GM08714 (cell line): ENCODE results near the gene ABCF2.

Experiments used
- H3K4me3 ChIP-seq: fragments of 200-500 bp; sonication (Bioruptor generic); 2 replicates; pipeline ENCODE4 v1.5.1; 2014; ENCODE audit warnings: mild to moderate bottlenecking, low read length, inconsistent platforms
- ZNF274 ChIP-seq: IDR thresholded peaks from 2 replicates; pipeline ENCODE4 v1.6.1; 2012; ENCODE audit warnings: mild to moderate bottlenecking, low read depth, low read length

ABCF2 gene

DNA sequence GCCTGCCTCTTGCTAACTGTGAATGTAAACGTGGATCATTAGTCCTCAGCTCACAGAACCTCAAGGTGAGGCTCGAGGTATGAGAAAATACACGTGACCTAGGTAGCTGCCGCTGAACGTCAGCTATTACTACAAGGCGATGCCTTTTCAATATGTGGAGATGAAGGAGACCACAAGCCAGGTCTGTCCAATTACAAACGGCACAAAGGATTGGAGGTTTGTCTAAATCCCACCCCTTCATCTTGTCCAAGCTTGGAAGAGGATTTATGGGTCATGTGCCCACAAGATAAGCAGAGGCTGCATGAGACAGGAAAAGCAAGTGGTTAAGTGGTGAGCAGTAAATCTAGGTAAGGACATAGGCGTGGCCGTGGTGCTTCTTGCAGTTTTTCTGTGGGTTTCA, 20.1 kb downstream of the ABCF2 start:
- TF ChIP-seq ZNF274 = no peak
- no peak overlapping the region for H3K4me3 ChIP-seq

DNA sequence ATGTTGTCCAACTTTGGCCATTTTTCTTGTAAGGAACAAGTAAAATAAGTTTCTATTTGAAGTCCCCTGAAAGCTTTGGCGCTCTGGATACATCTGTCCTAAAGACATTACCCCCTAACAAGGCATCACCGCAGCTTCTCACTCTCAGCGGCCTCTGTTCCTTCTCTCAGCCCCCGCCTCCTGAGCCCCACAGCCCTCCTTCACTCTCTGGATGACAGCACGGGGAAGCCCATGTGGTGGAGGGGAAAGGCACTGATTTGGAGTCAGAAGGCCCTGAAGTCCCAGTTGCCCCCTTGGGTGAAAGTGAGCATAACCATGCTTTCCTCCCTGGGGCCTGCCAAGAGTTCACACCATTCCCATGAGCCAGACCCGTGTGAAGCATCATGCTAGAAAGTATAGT, 21.3 kb downstream of the ABCF2 start:
- H3K4me3 ChIP-seq = no peak overlapping the region
- no peak for TF ChIP-seq ZNF274

DNA sequence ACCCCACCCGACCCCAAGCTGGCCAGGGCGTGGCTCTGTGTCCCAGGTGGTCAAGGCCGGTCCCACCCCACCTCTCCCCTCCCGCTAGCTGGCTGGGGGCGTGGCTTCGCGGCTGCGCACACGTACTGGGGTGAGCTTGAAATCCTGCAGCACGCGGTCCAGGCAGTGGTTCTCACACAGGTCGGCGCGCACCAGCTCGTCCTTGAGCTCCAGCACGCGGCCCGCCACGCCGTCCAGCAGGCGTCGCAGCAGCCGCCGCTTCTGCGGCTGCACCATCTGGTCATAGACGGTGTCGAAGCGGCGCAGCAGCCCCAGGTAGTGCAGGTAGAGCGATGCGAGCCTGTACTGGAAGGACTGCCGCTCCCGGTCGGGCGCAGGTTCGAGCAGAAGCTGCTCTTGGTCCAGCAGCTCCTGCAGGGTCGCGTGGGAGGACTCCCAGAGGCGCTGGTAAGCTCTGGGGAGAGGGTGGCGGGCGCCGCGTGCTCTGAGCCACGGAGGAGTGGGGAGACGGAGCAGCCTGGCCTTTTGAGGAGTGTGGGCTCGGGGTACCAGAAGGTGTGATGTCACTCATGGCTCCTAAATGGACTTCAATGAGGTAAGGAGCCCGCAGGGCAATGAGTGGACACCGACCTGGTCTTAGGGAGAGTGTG, 22.5 kb downstream of the ABCF2 start:
- TF ChIP-seq ZNF274 = no peak

DNA sequence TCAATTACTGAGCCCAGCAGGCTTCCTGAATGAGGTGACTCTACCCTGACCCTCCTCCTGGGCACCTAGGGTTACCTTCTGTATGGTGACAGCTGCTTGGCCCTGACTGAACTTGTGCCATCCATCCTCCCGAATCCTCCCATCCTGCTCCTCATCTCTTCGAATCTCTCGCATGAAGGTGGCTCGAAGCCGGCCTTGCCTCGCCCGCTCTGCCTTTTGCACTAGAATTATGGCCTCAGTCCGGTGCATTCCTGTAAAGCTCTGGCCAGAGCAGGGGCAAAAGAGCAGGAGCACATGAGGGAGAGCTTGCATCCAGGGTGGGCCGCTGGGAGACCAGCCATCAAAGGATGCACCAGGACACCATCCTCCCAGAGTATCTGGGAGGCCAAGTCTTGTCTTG, 24.2 kb downstream of the ABCF2 start:
- TF ChIP-seq ZNF274 = no peak
- no peak overlapping the region for H3K4me3 ChIP-seq

More for the DNA sequence above, 22.5 kb downstream of the ABCF2 start:
- no peak overlapping the region for H3K4me3 ChIP-seq

DNA sequence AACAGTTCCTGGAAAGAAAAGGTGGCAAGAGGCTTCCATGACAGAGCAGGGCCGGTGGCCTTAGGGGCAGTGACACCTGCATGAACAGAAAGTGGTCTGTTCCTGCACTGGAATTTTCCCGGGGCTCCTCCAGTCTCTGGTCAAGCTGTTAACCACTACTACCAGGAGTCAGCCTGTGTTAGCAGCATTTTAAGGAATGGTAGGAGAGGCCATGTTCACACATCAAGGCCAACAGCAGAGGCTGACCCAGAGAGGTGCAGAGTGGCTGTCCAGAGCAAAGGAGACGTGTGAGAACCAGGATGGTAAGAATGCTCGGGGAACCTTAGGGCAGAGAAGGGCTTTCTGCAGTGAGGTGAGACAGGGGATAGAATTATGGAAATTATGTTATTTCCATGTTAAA, 25.3 kb downstream of the ABCF2 start:
- no peak overlapping the region for H3K4me3 ChIP-seq
- TF ChIP-seq ZNF274 = no peak

DNA sequence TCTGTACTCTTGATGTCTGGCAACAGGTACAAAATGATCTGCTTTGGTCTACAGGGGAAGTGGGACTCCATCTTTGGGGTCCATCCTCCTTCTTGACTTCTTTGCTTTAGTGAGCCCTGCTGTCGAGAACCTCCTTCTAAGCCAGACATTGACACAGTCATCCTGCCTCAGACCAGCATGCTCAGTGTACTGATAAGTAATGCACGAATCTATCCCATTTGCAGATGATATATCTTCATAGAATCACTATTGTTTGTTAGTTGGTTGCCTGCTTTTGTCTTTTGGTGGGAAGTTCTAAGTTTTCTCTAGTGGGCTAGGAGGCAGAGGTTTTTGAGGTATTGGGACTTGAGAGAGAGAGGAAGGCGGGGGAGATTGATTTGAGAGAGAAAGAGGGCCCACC, 25.7 kb downstream of the ABCF2 start:
- H3K4me3 ChIP-seq = no peak overlapping the region
- no peak for TF ChIP-seq ZNF274

DNA sequence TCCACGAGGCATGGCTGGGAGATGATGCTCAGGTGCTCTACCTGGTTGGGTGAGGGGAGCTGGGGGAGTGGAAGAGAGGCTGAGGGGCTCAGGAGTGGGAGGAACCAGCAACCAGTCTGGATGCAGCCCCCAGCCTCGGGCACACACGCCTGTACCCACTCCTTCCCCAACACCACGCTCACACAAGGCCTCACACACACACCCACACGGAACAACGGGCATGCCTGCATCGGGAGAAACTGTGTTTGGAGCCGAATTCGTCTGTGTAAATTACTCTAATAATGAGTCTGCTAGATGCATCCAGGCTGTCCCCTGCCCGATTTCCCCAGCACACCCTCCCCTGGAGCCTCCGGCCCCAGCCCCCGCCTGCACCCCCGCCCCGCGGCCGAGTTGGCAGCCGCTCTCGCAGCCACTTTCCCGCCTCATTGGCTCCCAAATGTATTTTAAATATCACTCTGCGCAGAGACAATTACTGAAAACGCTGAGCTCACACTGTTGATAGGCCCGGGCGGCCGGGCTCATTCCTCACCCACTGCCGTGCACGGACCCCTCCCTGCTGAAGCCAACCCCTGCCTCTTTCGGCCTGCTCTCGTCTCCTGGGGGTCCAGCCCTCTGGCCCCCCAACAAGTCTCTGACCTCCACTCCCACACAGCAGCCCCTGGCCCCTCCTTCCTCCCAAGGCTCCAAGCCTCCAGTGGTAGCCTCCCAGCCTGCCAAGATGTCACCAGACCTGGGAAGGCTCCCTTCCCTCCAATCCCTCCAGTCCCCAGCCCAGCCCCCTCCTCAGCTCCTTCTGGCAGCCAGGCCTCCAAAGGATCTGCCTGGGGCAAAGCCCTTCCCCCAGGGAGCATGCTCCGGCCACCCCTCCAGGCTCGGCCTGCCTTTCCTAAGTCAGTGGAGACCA, 27.8 kb downstream of the ABCF2 start:
- TF ChIP-seq ZNF274 = no peak
- no peak overlapping the region for H3K4me3 ChIP-seq

DNA sequence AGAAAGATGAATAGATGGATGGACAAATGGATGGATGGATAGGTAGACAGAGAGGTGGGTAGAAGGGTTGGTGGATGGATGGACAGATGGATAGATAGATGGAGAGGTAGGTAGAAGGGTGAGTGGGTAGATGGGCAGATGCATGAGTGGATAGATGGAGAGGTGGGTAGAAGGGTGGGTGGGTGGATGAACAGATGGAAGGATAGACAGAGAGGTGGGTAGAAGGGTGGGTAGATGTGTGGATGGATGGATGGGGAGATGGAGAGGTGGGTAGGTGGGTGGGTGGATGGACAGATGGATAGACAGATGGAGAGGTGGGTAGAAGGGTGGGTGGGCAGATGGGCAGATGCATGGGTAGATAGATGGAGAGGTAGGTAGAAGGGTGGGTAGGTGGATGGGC, 29.1 kb downstream of the ABCF2 start:
- no peak for TF ChIP-seq ZNF274
- no peak overlapping the region for H3K4me3 ChIP-seq

DNA sequence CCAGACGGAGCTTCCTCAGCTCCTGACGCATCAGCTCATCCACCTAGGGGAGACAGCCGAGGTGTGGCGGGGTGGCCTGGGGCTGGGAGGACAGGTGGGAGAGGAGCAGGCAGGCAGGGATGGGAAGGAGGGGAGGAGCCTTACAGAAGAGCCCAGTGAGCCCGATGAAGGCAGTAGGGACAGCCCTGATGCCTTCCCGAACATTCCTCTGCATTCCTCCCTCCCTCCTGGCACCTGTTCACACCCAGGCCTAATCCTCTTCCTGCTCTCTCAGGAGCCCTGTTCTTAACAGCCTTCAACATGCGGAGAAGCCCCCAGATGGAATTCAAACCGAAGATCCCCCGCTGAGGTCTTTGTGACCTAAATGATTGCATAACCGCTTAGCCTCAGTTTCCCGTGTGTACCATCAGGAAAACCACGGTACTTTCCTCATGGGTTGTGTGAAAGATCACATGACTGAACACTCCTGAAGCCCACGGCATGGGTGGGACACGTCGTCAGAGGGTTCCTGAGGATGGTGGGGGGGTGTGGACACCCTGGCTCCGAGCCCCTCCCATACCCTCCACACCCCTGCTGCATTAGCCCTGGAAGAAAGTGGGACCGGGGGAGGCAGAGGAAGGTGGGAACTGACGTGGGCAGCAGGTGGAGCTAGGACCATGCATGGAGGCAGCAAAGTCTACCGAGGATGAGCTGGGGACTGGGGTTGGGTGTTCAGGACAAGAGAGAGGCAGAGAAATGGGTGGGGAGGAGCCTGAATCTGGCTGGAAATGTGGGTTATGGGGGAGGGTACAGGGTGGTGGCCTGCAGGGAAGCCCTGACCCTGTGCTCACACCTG, 31.2 kb downstream of the ABCF2 start:
- TF ChIP-seq ZNF274 = no peak
- no peak overlapping the region for H3K4me3 ChIP-seq

DNA sequence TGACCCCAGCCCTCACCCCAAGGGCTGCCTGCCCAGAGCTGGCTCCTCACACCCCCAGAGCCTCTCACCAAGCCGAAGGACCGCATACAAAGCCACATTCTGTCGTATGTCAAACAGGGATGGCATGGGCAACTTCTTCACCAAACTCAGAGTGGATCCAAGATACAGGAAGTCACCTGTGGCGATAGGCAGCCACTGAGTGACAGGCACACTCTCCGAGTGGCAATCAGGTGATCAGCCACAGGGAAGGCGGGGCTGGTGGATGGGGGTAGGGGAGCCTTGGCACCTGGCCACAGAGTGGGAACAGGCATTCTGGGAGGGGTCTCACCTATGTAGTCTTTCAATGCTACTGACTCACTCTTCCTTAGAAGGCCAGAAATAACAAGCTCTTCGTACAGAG, 32.8 kb downstream of the ABCF2 start:
- H3K4me3 ChIP-seq = no peak overlapping the region
- no peak for TF ChIP-seq ZNF274

DNA sequence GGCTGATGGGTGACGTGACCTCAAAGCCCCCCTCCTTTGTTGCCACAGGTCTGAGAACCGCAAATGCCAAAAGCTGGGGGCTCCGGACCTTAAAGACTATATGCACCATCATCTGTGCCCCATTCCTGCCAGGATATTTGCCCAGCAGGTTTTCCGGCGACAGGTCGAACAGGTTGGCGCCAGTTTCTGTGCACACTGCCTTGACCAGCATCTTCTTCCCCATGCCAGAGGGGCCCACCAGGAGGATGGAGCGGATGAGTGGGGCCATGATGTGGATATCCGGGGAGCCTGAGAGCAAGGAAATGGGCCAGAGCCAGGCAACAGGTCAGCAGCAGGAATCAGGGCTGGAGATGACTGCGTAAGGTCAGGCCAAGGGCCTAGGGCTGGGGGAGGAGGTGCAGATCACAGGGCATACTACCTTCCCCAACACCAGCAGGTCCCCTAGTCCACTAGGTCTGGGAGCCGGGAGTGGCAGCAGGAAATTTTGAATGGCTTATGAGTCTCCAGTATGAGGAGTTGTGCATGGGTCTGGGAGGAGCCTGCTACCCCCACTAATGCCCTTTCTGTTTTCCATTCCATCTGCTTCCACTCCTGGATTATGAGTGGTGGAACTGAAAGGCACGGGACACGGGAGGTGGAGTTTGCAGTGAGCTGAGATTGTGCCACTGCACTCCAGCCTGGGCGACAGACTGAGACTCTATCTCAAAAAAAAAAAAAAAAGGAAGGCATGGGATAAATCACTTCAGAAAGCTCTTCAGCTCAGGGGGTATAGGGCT, 33.6 kb downstream of the ABCF2 start:
- no peak for TF ChIP-seq ZNF274
- no peak overlapping the region for H3K4me3 ChIP-seq

DNA sequence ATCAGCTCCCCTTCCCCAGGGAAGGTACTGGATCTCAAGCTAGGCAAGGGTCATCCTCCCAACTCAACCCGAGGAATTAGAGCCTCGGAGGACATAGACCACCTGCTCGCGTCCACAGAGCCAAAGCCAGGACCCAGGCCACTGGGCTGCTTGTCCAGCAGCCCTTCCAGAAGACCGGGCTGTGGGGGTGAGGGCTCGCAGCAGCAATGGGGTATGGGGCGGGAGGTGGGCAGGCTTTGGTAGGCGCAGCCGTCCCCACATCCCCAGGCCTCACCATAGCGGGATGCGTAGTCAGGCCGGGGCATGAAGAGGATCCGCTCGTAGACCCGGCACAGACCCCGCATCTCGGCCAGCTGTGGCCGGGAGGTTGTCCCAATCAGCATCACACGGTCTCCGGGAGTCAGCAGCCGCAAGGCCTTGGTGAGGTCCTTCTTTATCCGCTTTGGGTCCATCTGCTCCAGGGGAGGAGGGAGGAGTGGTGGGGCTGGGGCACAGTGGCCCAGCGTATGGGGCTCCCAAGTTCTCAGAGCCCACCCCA, 34.9 kb downstream of the ABCF2 start:
- H3K4me3 ChIP-seq = no peak overlapping the region
- no peak for TF ChIP-seq ZNF274

DNA sequence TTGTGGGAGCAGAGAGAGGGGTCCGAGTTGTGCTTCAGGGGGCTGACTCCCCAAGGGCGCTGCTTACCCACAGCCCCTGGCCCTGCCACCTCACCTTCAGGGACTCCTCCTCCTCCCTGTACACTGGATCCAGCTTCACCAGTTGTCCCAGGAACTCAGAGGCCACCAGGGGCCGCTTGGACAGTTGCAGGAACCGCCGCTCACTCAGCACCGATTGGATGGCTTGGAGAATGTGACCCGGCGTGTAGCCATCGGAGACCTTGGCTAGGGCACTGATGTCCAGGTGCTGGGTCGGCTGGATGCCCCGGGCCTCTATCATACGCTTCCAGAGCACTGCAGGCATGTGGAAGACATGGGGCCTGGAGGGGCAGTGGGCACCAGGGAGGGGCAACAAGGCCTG, 35.5 kb downstream of the ABCF2 start:
- H3K4me3 ChIP-seq = no peak overlapping the region
- no peak for TF ChIP-seq ZNF274

DNA sequence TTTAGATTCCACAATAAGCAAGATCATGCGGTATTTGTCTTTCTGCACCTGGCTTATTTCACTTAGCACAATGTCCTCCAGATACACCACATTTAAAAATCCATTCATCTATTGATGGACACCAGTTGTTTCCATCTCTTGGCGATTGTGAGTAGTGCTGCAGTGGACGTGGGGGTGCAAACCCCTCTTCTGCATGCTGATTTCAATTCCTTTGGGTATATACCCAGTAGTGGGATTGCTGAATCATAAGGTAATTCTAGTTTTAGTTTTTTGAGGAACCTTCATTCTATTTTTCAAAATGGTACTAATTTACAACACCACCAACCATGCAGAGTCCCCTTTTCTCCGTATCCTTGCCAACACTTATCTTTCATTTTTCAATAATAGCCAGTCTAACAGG, 38.0 kb downstream of the ABCF2 start:
- H3K4me3 ChIP-seq = no peak overlapping the region

DNA sequence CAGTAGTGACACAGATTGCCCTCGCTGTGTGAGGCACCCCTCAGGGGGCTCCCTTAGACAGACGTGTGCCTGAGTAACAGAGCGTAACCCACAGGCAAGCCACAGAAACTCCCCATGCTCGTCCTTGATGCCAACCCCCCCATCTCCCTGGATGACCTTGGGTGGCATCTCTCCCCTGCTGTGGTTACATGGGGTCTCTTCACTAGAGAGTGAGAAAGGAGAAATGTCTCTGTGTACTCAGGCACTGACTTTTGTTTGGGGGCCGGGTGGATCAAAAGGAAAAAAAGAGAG, 38.8 kb downstream of the ABCF2 start:
- no peak overlapping the region for H3K4me3 ChIP-seq
- TF ChIP-seq ZNF274 = no peak

More for the DNA sequence above, 38.0 kb downstream of the ABCF2 start:
- no peak for TF ChIP-seq ZNF274
